ENCODE data around the gene PTPRK.

DNA sequence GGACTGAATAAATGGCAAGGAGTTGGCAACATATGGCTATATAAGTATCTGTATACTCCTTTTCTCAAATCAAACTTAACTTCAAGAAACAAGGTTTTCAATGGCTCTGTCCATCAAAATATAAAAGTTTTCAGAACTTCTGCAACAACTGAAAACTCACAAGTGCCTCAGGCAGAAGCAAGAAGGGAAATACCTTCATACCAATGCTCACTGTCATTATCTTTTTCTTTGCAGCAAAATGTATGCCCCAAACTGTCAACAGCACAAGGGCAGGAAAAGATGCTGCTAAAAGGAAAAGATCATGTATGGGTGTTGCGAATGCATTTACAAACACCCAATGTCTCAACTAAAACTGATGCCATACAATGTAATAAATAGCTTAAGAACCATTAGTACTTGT, 45.9 kb downstream of the PTPRK start:
- no peak for TF ChIP-seq EZH2 (IDR thresholded peaks at IDR 0.05; ENCODE audit: borderline replicate concordance, low read length)
- TF ChIP-seq CTCF (IDR thresholded peaks at IDR 0.05; ENCODE audit: low read length), result no peak
